ENCODE data around the gene S100A6.

The S100A6 gene

DNA sequence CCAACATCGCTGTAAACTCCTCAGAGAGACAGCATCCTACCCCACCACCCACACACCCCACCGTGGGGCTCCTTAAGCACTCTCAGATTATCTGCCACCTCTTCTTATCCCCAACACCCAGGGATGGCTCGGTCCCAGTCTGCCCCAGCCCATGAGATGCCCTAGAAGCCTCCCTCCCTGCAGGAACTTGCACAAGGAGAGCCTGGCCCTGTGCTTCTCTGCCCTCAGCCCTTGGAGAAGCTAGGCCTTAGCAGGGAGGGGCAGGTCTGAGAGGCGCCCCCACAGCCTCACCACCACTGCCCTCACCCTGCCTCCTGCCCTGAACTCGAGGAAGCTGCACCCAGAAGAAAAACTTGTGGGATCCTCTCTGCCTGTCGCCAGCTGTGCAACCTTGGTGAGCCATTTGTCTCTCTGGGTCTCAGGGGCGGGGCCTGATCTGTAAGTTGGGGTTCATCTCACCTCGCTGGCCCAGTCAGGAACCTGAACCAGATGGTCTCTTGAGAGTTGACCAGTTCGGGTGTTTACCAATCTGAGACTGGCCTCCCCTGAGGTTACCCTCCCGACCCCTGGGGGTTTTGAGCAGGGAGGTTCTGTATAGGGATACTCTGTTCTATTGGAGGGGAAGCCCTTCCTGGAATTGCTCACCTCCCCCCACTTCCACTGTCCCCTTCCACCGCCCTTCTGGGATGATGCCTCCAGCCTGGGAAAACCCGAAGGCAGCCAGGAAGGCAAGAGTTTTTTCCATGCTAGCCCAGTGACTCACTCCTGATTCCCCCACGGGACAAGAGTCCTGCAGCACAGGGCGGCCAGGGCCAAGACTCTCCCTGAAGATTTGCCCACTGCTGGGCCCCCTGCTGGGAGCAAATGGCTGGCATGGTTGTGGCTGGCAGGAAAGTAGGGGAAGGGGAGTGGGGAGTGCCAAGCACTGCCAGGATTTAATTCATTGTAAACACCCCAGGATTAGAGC lies 13.2 kb upstream of the S100A6 start, which contains the start of gene S100A3:
TSS of gene S100A3 (minus strand) at position 537 of the 967 bp plus-strand sequence. CDS start 773 bp downstream, outside the sequence.
- no peak within 1 kb of the TSS for H3K4me3 ChIP-seq (ENCODE audit: control insufficient read depth, low read depth, low read length)
- TF ChIP-seq, protein P1, sequence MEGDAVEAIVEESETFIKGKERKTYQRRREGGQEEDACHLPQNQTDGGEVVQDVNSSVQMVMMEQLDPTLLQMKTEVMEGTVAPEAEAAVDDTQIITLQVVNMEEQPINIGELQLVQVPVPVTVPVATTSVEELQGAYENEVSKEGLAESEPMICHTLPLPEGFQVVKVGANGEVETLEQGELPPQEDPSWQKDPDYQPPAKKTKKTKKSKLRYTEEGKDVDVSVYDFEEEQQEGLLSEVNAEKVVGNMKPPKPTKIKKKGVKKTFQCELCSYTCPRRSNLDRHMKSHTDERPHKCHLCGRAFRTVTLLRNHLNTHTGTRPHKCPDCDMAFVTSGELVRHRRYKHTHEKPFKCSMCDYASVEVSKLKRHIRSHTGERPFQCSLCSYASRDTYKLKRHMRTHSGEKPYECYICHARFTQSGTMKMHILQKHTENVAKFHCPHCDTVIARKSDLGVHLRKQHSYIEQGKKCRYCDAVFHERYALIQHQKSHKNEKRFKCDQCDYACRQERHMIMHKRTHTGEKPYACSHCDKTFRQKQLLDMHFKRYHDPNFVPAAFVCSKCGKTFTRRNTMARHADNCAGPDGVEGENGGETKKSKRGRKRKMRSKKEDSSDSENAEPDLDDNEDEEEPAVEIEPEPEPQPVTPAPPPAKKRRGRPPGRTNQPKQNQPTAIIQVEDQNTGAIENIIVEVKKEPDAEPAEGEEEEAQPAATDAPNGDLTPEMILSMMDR (conservative IDR thresholded peaks at IDR 0.05; ENCODE audit: control insufficient read depth, insufficient read depth, low read depth, low read length): peak; percentile 16
- DNase-seq (ENCODE audit: low read depth): peak; percentile 95

DNA sequence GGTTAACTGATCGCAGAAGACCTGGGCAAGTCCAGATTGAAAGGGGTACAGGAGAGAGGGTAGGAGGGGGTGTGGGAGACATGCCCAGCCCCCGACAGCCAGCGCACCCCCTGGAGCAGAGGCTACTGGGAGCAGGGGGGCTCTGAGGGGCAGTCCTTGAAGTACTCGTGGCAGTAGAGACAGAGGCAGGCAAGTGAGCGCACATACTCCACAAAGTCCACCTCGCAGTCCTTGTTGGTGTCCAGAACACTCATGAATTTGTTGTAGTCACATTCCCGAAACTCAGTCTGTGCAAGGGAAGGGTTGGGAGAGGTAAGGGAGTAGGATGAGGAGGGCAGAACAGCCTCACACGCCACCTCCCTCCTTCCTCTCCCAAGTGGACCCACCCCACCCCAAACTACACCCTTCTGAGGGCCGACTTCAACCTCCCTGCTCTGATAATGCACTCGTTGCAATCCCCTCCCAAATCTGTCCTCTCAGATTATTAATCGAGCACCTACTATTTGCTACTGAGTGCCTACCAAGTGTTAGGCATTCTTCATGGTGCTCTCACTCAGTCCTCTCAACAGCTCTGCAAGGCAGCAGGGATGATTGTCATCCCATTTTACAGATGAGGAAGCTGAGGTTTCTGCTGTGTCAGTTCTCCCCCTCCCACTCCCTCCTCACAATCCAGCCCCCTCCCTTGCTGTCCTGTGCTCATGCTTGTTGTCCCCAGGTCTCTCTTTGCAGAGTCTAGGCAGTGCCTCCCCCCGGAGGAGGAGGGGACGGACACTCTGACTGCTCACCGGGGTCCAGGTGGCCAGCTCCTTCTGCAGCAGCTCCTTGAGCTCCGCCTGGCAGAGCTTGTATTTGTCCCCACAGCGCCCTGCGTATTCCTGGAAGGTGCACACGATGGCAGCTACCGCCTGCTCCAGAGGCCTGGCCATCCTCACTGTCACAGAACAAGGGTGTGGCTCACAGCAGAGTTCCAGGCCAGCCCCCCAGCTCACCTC lies 12.1 kb upstream of the S100A6 start:
- H3K4me3 ChIP-seq (ENCODE audit: control insufficient read depth, low read depth, low read length): no peak overlapping the region
- TF ChIP-seq, protein P1 (conservative IDR thresholded peaks at IDR 0.05; ENCODE audit: control insufficient read depth, insufficient read depth, low read depth, low read length): no peak
- DNase-seq (ENCODE audit: low read depth): no peak

DNA sequence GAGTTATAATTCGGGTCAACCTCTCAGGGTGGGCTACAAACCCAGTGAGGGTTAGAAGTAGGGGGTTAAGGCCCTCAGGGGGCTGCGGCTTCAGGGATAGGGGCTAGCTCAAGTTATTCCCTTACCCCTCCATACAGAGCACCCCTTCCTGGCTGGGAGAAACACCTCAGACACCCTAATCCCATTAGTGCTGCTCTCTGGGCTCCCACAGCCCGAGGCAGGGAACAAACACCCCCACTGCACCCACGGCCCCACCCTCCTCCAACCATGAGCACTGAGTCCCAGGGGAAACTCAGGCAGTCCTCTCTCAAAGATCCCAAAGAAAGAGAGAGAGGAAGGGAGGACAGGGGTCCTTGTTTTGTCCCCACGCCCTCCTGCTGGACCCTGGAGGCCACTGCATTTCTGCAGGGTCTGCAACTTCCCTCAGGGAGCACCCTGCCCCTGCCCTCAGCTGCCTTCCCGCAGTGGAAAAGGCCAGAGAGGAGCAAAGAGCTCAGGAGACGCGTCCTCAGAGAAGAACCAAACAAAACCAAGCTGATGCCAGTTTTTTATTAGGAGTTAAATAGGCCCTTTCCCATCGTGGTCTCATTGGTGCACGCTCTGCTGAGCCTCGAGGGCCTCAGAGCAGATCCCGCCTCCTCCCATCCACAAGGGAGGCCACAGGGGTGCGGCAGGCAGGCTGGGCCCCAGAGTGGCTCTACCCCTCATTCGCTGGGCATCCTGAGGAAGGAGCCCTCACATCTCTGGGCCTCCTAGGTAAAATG lies 11.2 kb upstream of the S100A6 start:
- H3K4me3 ChIP-seq (ENCODE audit: control insufficient read depth, low read depth, low read length): peak overlapping the region; percentile 73
- DNase-seq (ENCODE audit: low read depth): no peak
- TF ChIP-seq, protein P1 (conservative IDR thresholded peaks at IDR 0.05; ENCODE audit: control insufficient read depth, insufficient read depth, low read depth, low read length): no peak

- DNase-seq (ENCODE audit: low read depth): no peak
- H3K4me3 ChIP-seq (ENCODE audit: control insufficient read depth, low read depth, low read length): peak overlapping the region; percentile 73
- TF ChIP-seq, protein P1 (conservative IDR thresholded peaks at IDR 0.05; ENCODE audit: control insufficient read depth, insufficient read depth, low read depth, low read length): no peak
Observed at GRCh38 chr1:153546371-153546770, 10.6 kb upstream of the S100A6 start.

- H3K4me3 ChIP-seq (ENCODE audit: control insufficient read depth, low read depth, low read length): peak within 1 kb of the TSS; percentile 73
- peak; percentile 94 for DNase-seq (ENCODE audit: low read depth)
- TF ChIP-seq, protein P1 (conservative IDR thresholded peaks at IDR 0.05; ENCODE audit: control insufficient read depth, insufficient read depth, low read depth, low read length): no peak
Observed at GRCh38 chr1:153545067-153546055, 9.6 kb upstream of the S100A6 start, which contains the start of gene S100A4. TSS of gene S100A4 (minus strand) at chr1:153545806. CDS start at chr1:153544794, 1,012 bp downstream.

All from fibroblast of mammary gland (primary cell).